BJ (cell line): ENCODE results near the gene LAMP1. TPM values are rescaled to one million over a fixed set of nuclear protein-coding genes. Genes with fewer than 3 reads are reported as not detected.

ENCODE experiments used
- CTCF ChIA-PET: fragments of 350-600 bp; formaldehyde crosslinking; extraction: SDS; loops from one replicate; lab custom pipeline; 2021; ENCODE audit warnings: antibody characterized with exemption, inconsistent platforms; lab: Yijun Ruan, JAX
- POLR2A ChIA-PET: fragments of 300-600 bp; sonication (Branson Sonifier 250); formaldehyde crosslinking; extraction: SDS; loops from one replicate; lab custom pipeline; 2021; ENCODE audit warnings: antibody characterized with exemption; lab: Charles Lee
- DNase-seq: peaks from one replicate; pipeline ENCODE4 v3.0.0-alpha.2; 2011; ENCODE audit warnings: low read depth
- H3K27me3 ChIP-seq: 2 replicates; pipeline ENCODE4 v1.6.0; 2011; ENCODE audit warnings: low read length; ENCODE audit not compliant: control insufficient read depth, insufficient read depth
- H3K36me3 ChIP-seq: 2 replicates; pipeline ENCODE4 v1.5.1; 2011; ENCODE audit warnings: low read length; ENCODE audit not compliant: control insufficient read depth, insufficient read depth
- H3K4me3 ChIP-seq: 2 replicates; pipeline ENCODE4 v1.5.1; 2011; ENCODE audit warnings: low read depth, mild to moderate bottlenecking, control low read depth, low read length
- CTCF ChIP-seq: IDR thresholded peaks from 2 replicates; pipeline ENCODE4 v1.5.1; 2011; ENCODE audit warnings: low read depth, mild to moderate bottlenecking, control low read depth, inconsistent platforms, low read length, moderate library complexity; ENCODE audit not compliant: insufficient read depth
- polyA plus RNA-seq: library from polyadenylated mRNA; depleted of rRNA; stranded (reverse); fragments of >200 nt; gene quantifications from 2 replicates; pipeline ENCODE4 v1.2.3, GENCODE V29; 2011

LAMP1 gene
- polyA plus RNA-seq, 1 experiment = 274 TPM

- TF ChIP-seq CTCF = no peak
- ChIA-PET POLR2A (no interaction called here), CTCF (interaction anchor here (0.6 to 1.1 kb wide), 2 partner anchors 9 to 104 kb away, joined by 3 to 6 read pairs; no protein-coding TSS in a partner anchor)
- no peak for DNase-seq
- H3K4me3 ChIP-seq = no peak overlapping the region
- peaks cover 3% of the 10 kb centered on the region; the same call in 1 of the 2 replicates for H3K27me3 ChIP-seq
- no peaks in the 10 kb centered on the region for H3K36me3 ChIP-seq
Observed at GRCh38 chr13:113291129-113291528, 5.9 kb upstream of the LAMP1 start.

GRCh38 chr13:113292021-113292862 is 4.8 kb upstream of the LAMP1 start:
- H3K36me3 ChIP-seq = no peaks in the 10 kb centered on the region
- CTCF ChIA-PET = interaction anchor here (0.6 to 1.4 kb wide), 3 partner anchors 10 to 213 kb away, joined by 3 to 6 read pairs (median 5); no protein-coding TSS in a partner anchor
- H3K4me3 ChIP-seq = peak overlapping the region; percentile 27
- peaks cover 3% of the 10 kb centered on the region; the same call in 1 of the 2 replicates for H3K27me3 ChIP-seq
- POLR2A ChIA-PET = no interaction called here
- no peak for DNase-seq
- no peak for TF ChIP-seq CTCF

- POLR2A ChIA-PET = no interaction called here
- Histone ChIP-seq H3K36me3 (no peaks in the 10 kb centered on the region), H3K27me3 (peaks cover 3% of the 10 kb centered on the region; the same call in 1 of the 2 replicates), H3K4me3 (no peak overlapping the region)
- CTCF ChIA-PET = no interaction called here
- no peak for TF ChIP-seq CTCF
- DNase-seq = no peak
Observed at GRCh38 chr13:113293686-113294085, 3.4 kb upstream of the LAMP1 start.

- DNase-seq = no peak
- no peak for TF ChIP-seq CTCF
- no peaks in the 10 kb centered on the region for H3K36me3 ChIP-seq
- ChIA-PET CTCF (no interaction called here), POLR2A (no interaction called here)
- no peak overlapping the region for H3K4me3 ChIP-seq
- H3K27me3 ChIP-seq = peaks cover 3% of the 10 kb centered on the region; the same call in 1 of the 2 replicates
Observed at GRCh38 chr13:113295776-113296175, 1.3 kb upstream of the LAMP1 start.

- TF ChIP-seq CTCF = no peak
- no peak for DNase-seq
- ChIA-PET CTCF (interaction anchor here (0.7 to 1.2 kb wide), 2 partner anchors 85 to 96 kb away, joined by 3 to 4 read pairs; no protein-coding TSS in a partner anchor), POLR2A (no interaction called here)
- H3K36me3 ChIP-seq = no peaks in the 10 kb centered on the region
- H3K27me3 ChIP-seq = 0 out of 2 replicates have a peak, but pooled peaks cover 2% of the 10 kb centered on the region
- peak overlapping the region; percentile 65 for H3K4me3 ChIP-seq
Observed at GRCh38 chr13:113297370-113298042, 467 bp downstream of the LAMP1 start.
